KOPT-K1 (cell line): ENCODE data around the gene SCAMP5.
A peak's percentile ranks its signal among the peaks of the same experiment; 100 is the strongest.

Source experiments
- H3K27ac ChIP-seq: fragments of 200-600 bp; sonication (generic); 2 replicates; pipeline ENCODE4 v1.5.1; 2016; ENCODE audit warnings: antibody characterized with exemption, mild to moderate bottlenecking, low read depth, low read length; ENCODE audit not compliant: poor library complexity, severe bottlenecking
- H3K36me3 ChIP-seq: fragments of 200-600 bp; sonication (generic); 2 replicates; pipeline ENCODE4 v1.5.1; 2017; ENCODE audit warnings: antibody characterized with exemption, mild to moderate bottlenecking, low read length, moderate library complexity; ENCODE audit not compliant: insufficient read depth
- H3K9me3 ChIP-seq: fragments of 200-600 bp; sonication (generic); 2 replicates; pipeline ENCODE4 v1.5.1; 2017; ENCODE audit warnings: antibody characterized with exemption, low read length, mild to moderate bottlenecking; ENCODE audit not compliant: insufficient read depth, poor library complexity, severe bottlenecking

Gene SCAMP5

GRCh38 chr15:74994685-74995084, 678 bp upstream of the SCAMP5 start:
- Histone ChIP-seq H3K27ac (no peak overlapping the region), H3K9me3 (no peaks in the 10 kb centered on the region), H3K36me3 (no peaks in the 10 kb centered on the region)

GRCh38 chr15:74995779-74996765, 709 bp downstream of the SCAMP5 start:
- Histone ChIP-seq H3K36me3 (no peaks in the 10 kb centered on the region), H3K27ac (peak overlapping the region; percentile 42), H3K9me3 (no peaks in the 10 kb centered on the region)

- Histone ChIP-seq H3K36me3 (no peaks in the 10 kb centered on the region), H3K9me3 (no peaks in the 10 kb centered on the region), H3K27ac (no peak overlapping the region)
Measured at GRCh38 chr15:74997141-74997540, 1.8 kb downstream of the SCAMP5 start.

- Histone ChIP-seq H3K27ac (no peak overlapping the region), H3K36me3 (no peaks in the 10 kb centered on the region), H3K9me3 (no peaks in the 10 kb centered on the region)
Measured at GRCh38 chr15:74997543-74997942, 2.2 kb downstream of the SCAMP5 start.

GRCh38 chr15:75001310-75001709, 5.9 kb downstream of the SCAMP5 start:
- Histone ChIP-seq H3K27ac (no peak overlapping the region), H3K9me3 (no peaks in the 10 kb centered on the region), H3K36me3 (no peaks in the 10 kb centered on the region)

- H3K27ac ChIP-seq: no peak overlapping the region
- H3K36me3 ChIP-seq: no peaks in the 10 kb centered on the region
- H3K9me3 ChIP-seq: no peaks in the 10 kb centered on the region
Measured at GRCh38 chr15:75002398-75002797, 7.0 kb downstream of the SCAMP5 start.

- Histone ChIP-seq H3K9me3 (no peaks in the 10 kb centered on the region), H3K27ac (no peak overlapping the region), H3K36me3 (no peaks in the 10 kb centered on the region)
Measured at GRCh38 chr15:75007216-75007615, 11.9 kb downstream of the SCAMP5 start.

GRCh38 chr15:75008221-75008625, 12.9 kb downstream of the SCAMP5 start:
- H3K36me3 ChIP-seq: no peaks in the 10 kb centered on the region
- no peaks in the 10 kb centered on the region for H3K9me3 ChIP-seq
- H3K27ac ChIP-seq: no peak overlapping the region

- no peaks in the 10 kb centered on the region for H3K9me3 ChIP-seq
- H3K36me3 ChIP-seq: no peaks in the 10 kb centered on the region
- no peak overlapping the region for H3K27ac ChIP-seq
Measured at GRCh38 chr15:75008629-75009326, 13.4 kb downstream of the SCAMP5 start.

- H3K9me3 ChIP-seq: no peaks in the 10 kb centered on the region
- H3K27ac ChIP-seq: no peak overlapping the region
- no peaks in the 10 kb centered on the region for H3K36me3 ChIP-seq
Measured at GRCh38 chr15:75016431-75016830, 21.1 kb downstream of the SCAMP5 start.

- Histone ChIP-seq H3K9me3 (no peaks in the 10 kb centered on the region), H3K27ac (no peak overlapping the region), H3K36me3 (no peaks in the 10 kb centered on the region)
Measured at GRCh38 chr15:75019916-75020315, 24.6 kb downstream of the SCAMP5 start.

GRCh38 chr15:75021341-75021740, 26.0 kb downstream of the SCAMP5 start:
- peaks cover 13% of the 10 kb centered on the region; the same call in 1 of the 2 replicates for H3K36me3 ChIP-seq
- H3K27ac ChIP-seq: no peak overlapping the region
- no peaks in the 10 kb centered on the region for H3K9me3 ChIP-seq

GRCh38 chr15:75022783-75023180, 27.4 kb downstream of the SCAMP5 start:
- H3K27ac ChIP-seq: no peak overlapping the region
- peaks cover 19% of the 10 kb centered on the region; the same call in 1 of the 2 replicates for H3K36me3 ChIP-seq
- H3K9me3 ChIP-seq: no peaks in the 10 kb centered on the region

GRCh38 chr15:75023181-75023871, 28.0 kb downstream of the SCAMP5 start, which contains the start of gene PPCDC:
Gene PPCDC (plus strand): TSS chr15:75023590. CDS start chr15:75028319, 4,729 bp downstream.
- peak within 1 kb of the TSS; percentile 94 for H3K27ac ChIP-seq
- no peaks in the 10 kb centered on the region for H3K9me3 ChIP-seq
- H3K36me3 ChIP-seq: peaks cover 19% of the 10 kb centered on the region; the same call in 1 of the 2 replicates
